H1 (cell line): Measurements from ENCODE around the gene DOLK. TPM values are rescaled to one million over a fixed set of nuclear protein-coding genes. Genes with fewer than 3 reads are reported as not detected.

Experiments
- CTCF ChIA-PET: fragments of 300-600 bp; sonication (Branson Sonifier 250); formaldehyde crosslinking; loops from one replicate; lab custom pipeline; 2021; ENCODE audit not compliant: partially characterized antibody; lab: Charles Lee
- POLR2A ChIA-PET: fragments of 300-600 bp; sonication (Branson Sonifier 250); formaldehyde crosslinking; loops from one replicate; lab custom pipeline; 2021; ENCODE audit warnings: inconsistent platforms; ENCODE audit not compliant: partially characterized antibody; lab: Charles Lee
- DNase-seq, 2 experiments: peaks; one replicate each; pipeline versions ENCODE4 v3.0.0 to v3.0.0-alpha.2; 2010 to 2022; ENCODE audit warnings: low spot score in 2 of 2, low read depth in 1 of 2, mixed read lengths in 1 of 2
- FAIRE-seq: peaks from 2 replicates; lab custom pipeline; 2011; peaks lifted over from hg19 to GRCh38; lab: Jason Lieb, UNC
- H2AFZ ChIP-seq: 2 replicates; pipeline ENCODE4 v1.8.1; 2012; ENCODE audit warnings: low read length, inconsistent platforms
- H2AK5ac ChIP-seq: 2 replicates; pipeline ENCODE4 v1.6.1; 2013; ENCODE audit warnings: low read depth, low read length
- H2BK120ac ChIP-seq: replicated peaks from 2 replicates; pipeline ENCODE3; 2013; ENCODE audit warnings: low read depth, low read length, inconsistent platforms
- H2BK12ac ChIP-seq: 2 replicates; pipeline ENCODE4 v1.6.1; 2013; ENCODE audit warnings: low read depth, low read length
- H2BK15ac ChIP-seq: 2 replicates; pipeline ENCODE4 v1.6.1; 2013; ENCODE audit warnings: low read length
- H2BK20ac ChIP-seq: 2 replicates; pipeline ENCODE4 v1.6.1; 2013; ENCODE audit warnings: low read length
- H2BK5ac ChIP-seq: 2 replicates; pipeline ENCODE4 v1.6.1; 2013; ENCODE audit warnings: low read depth, low read length
- H3K14ac ChIP-seq: 2 replicates; pipeline ENCODE4 v1.6.1; 2013; ENCODE audit warnings: inconsistent platforms; ENCODE audit not compliant: insufficient read length
- H3K18ac ChIP-seq: 2 replicates; pipeline ENCODE4 v1.6.1; 2013; ENCODE audit warnings: low read length; ENCODE audit errors: extremely low read depth
- H3K23ac ChIP-seq: 2 replicates; pipeline ENCODE4 v1.6.1; 2013; ENCODE audit warnings: inconsistent platforms; ENCODE audit not compliant: insufficient read length
- H3K23me2 ChIP-seq: 2 replicates; pipeline ENCODE4 v1.6.1; 2013; ENCODE audit warnings: low read depth, low read length
- H3K27ac ChIP-seq: 2 replicates; pipeline ENCODE4 v1.6.1; 2011; ENCODE audit warnings: low read depth, low read length, inconsistent platforms
- H3K27me3 ChIP-seq, 4 experiments: replicated peaks in 1 of 4; 1 replicate in 1 of 4; 2 replicates in 3 of 4; pipeline versions ENCODE4 v1.6.1 to v1.8.1; 2011 to 2013; ENCODE audit warnings: low read length in 3 of 4, mild to moderate bottlenecking in 3 of 4, inconsistent platforms in 2 of 4, mixed read lengths in 2 of 4, moderate library complexity in 1 of 4; ENCODE audit not compliant: control insufficient read depth in 3 of 4, insufficient read depth in 3 of 4; ENCODE audit errors: extremely low read depth in 1 of 4
- H3K36me3 ChIP-seq, 4 experiments: 2 replicates each; pipeline versions ENCODE4 v1.6.1 to v1.8.1; 2011 to 2013; ENCODE audit warnings: mild to moderate bottlenecking in 4 of 4, low read length in 3 of 4, moderate library complexity in 2 of 4, control low read depth in 1 of 4, inconsistent platforms in 1 of 4; ENCODE audit not compliant: insufficient read depth in 4 of 4, control insufficient read depth in 2 of 4
- H3K4ac ChIP-seq: replicated peaks from 2 replicates; pipeline ENCODE3; 2013; ENCODE audit warnings: low read length, low read depth, mixed read lengths, inconsistent platforms; ENCODE audit not compliant: insufficient read length
- H3K4me1 ChIP-seq, 4 experiments: replicated peaks in 1 of 4; 1 replicate in 1 of 4; 2 replicates in 3 of 4; pipeline versions ENCODE4 v1.6.1 to v1.8.1; 2011 to 2013; ENCODE audit warnings: low read length in 3 of 4, inconsistent platforms in 2 of 4, mixed read lengths in 1 of 4; ENCODE audit not compliant: insufficient read depth in 4 of 4, control insufficient read depth in 3 of 4
- H3K4me2 ChIP-seq, 2 experiments: 2 replicates each; pipeline versions ENCODE4 v1.6.1 to v1.8.1; 2011 to 2013; ENCODE audit warnings: low read depth in 2 of 2, low read length in 2 of 2, control low read depth in 1 of 2, inconsistent platforms in 1 of 2, mild to moderate bottlenecking in 1 of 2; ENCODE audit not compliant: insufficient read depth in 1 of 2
- H3K4me3 ChIP-seq, 4 experiments: fragments of 200-600, 300-600 bp in 1 of 4; sonication (generic), shearing (Covaris generic), sonication (Bioruptor Twin) in 1 of 4; 2 replicates each; pipeline versions ENCODE4 v1.5.1 to v1.8.1; 2011 to 2016; ENCODE audit warnings: low read length in 4 of 4, low read depth in 3 of 4, control low read depth in 2 of 4, inconsistent platforms in 2 of 4, mild to moderate bottlenecking in 2 of 4, mixed read lengths in 1 of 4, moderate library complexity in 1 of 4; ENCODE audit not compliant: insufficient read depth in 2 of 4; ENCODE audit errors: extremely low read depth in 1 of 4
- H3K56ac ChIP-seq: replicated peaks from 2 replicates; pipeline ENCODE3; 2013; ENCODE audit warnings: low read depth, mild to moderate bottlenecking, mixed read lengths, low read length, inconsistent platforms; ENCODE audit not compliant: insufficient read length
- H3K79me1 ChIP-seq: 2 replicates; pipeline ENCODE4 v1.6.1; 2013; ENCODE audit warnings: low read depth, low read length, control low read depth
- H3K79me2 ChIP-seq, 2 experiments: 2 replicates each; pipeline versions ENCODE4 v1.6.1 to v1.8.1; 2012 to 2013; ENCODE audit warnings: low read length in 2 of 2, mild to moderate bottlenecking in 2 of 2, inconsistent platforms in 1 of 2; ENCODE audit not compliant: insufficient read depth in 2 of 2, control insufficient read depth in 1 of 2
- H3K9ac ChIP-seq, 4 experiments: replicated peaks in 1 of 4; 1 replicate in 1 of 4; 2 replicates in 3 of 4; pipeline versions ENCODE4 v1.6.1 to v1.8.1; 2011 to 2013; ENCODE audit warnings: low read depth in 3 of 4, low read length in 3 of 4, control low read depth in 2 of 4, mild to moderate bottlenecking in 2 of 4, moderate library complexity in 2 of 4, inconsistent platforms in 1 of 4; ENCODE audit errors: extremely low read depth in 1 of 4
- H3K9me3 ChIP-seq, 2 experiments: 2 replicates each; pipeline versions ENCODE4 v1.6.1 to v1.8.1; 2012 to 2013; ENCODE audit warnings: mild to moderate bottlenecking in 2 of 2, moderate library complexity in 2 of 2, control low read depth in 1 of 2, inconsistent platforms in 1 of 2, low read depth in 1 of 2, low read length in 1 of 2, mixed read lengths in 1 of 2; ENCODE audit not compliant: insufficient read depth in 2 of 2
- H4K20me1 ChIP-seq, 2 experiments: replicated peaks in 1 of 2; 2 replicates each; pipeline versions ENCODE3 to v1.8.1; 2011 to 2013; ENCODE audit warnings: inconsistent platforms in 2 of 2, low read length in 2 of 2, mild to moderate bottlenecking in 1 of 2; ENCODE audit not compliant: insufficient read depth in 2 of 2, control insufficient read depth in 1 of 2
- H4K5ac ChIP-seq: 2 replicates; pipeline ENCODE4 v1.6.1; 2013; ENCODE audit warnings: low read length, low read depth, mixed read lengths, inconsistent platforms; ENCODE audit not compliant: insufficient read length
- H4K8ac ChIP-seq: 2 replicates; pipeline ENCODE4 v1.8.0; 2013; ENCODE audit warnings: mild to moderate bottlenecking, moderate library complexity, low read length, inconsistent platforms; ENCODE audit not compliant: insufficient read depth; ENCODE audit errors: extremely low read depth
- H4K91ac ChIP-seq: replicated peaks from 2 replicates; pipeline ENCODE3; 2013; ENCODE audit warnings: low read length, mixed read lengths, inconsistent platforms; ENCODE audit not compliant: insufficient read length
- BCL11A ChIP-seq, 2 experiments: IDR thresholded peaks; one replicate each; pipeline ENCODE4 v1.6.1; 2011; ENCODE audit warnings: low read depth in 2 of 2, low read length in 2 of 2, mild to moderate bottlenecking in 2 of 2
- CHD2 ChIP-seq: IDR thresholded peaks from 2 replicates; pipeline ENCODE4 v1.6.1; 2012; ENCODE audit warnings: low read length, improper control_type of control experiment
- EZH2 ChIP-seq: fragments of 200-600 bp; sonication (generic); IDR thresholded peaks from 2 replicates; pipeline ENCODE4 v1.7.1; 2012; ENCODE audit warnings: low read depth, mild to moderate bottlenecking, moderate library complexity, low read length, inconsistent platforms; ENCODE audit not compliant: severe bottlenecking
- HDAC6 ChIP-seq: IDR thresholded peaks from one replicate; pipeline ENCODE4 v1.7.1; 2012; ENCODE audit warnings: low read depth, mild to moderate bottlenecking, inconsistent platforms, low read length, moderate library complexity
- KDM1A ChIP-seq: fragments of 200-600, 300-600 bp; sonication (generic); IDR thresholded peaks from 2 replicates; pipeline ENCODE4 v1.7.1; 2016; ENCODE audit warnings: mild to moderate bottlenecking, low read length, borderline replicate concordance
- NRF1 ChIP-seq: IDR thresholded peaks from 2 replicates; pipeline ENCODE4 v1.6.1; 2011; ENCODE audit warnings: mild to moderate bottlenecking, low read depth, low read length, improper control_type of control experiment
- POLR2AphosphoS5 ChIP-seq: IDR thresholded peaks from 2 replicates; pipeline ENCODE4 v1.6.1; 2011; ENCODE audit warnings: low read depth, low read length
- RFX5 ChIP-seq: IDR thresholded peaks from 2 replicates; pipeline ENCODE4 v1.6.1; 2011; ENCODE audit warnings: low read depth, low read length, improper control_type of control experiment, borderline replicate concordance
- RXRA ChIP-seq: IDR thresholded peaks from 2 replicates; pipeline ENCODE4 v1.6.1; 2011; ENCODE audit warnings: low read depth, mild to moderate bottlenecking, low read length, moderate library complexity; ENCODE audit not compliant: insufficient read depth
- SIRT6 ChIP-seq: IDR thresholded peaks from one replicate; pipeline ENCODE4 v1.7.1; 2012; ENCODE audit warnings: low read length, inconsistent platforms
- SIX5 ChIP-seq: IDR thresholded peaks from 2 replicates; pipeline ENCODE4 v1.6.1; 2011; ENCODE audit warnings: mild to moderate bottlenecking, low read depth, low read length
- YY1 ChIP-seq: IDR thresholded peaks from 2 replicates; pipeline ENCODE4 v1.6.1; 2011; ENCODE audit warnings: low read depth, mild to moderate bottlenecking, low read length
- WGBS, 2 experiments: shearing (Covaris generic) in 1 of 2; methylation state at CpG; one replicate each; pipeline versions ENCODE4 v1.1.6 to v1.1.7; 2013 to 2015; ENCODE audit warnings: low lambda C conversion rate in 2 of 2, mixed read lengths in 2 of 2, inconsistent platforms in 1 of 2, low coverage in 1 of 2, missing lambda C conversion rate in 1 of 2; ENCODE audit not compliant: insufficient replicate concordance in 2 of 2, insufficient coverage in 1 of 2, insufficient read length in 1 of 2; ENCODE audit errors: extremely low coverage in 1 of 2, missing lambda C conversion rate in 1 of 2; 5-methylcytosine and 5-hydroxymethylcytosine counted together
- polyA plus RNA-seq, 7 experiments: library from polyadenylated mRNA; depleted of rRNA in 3 of 7; stranded (reverse) in 5 of 7; unstranded in 2 of 7; fragments of >200 nt in 5 of 7; fragments of 200-250 nt in 2 of 7; gene quantifications; 1 replicate in 5 of 7; 2 replicates in 1 of 7; 4 replicates in 1 of 7; pipeline versions ENCODE4 v1.2.1 to v1.2.3, GENCODE V29; 2011 to 2013; ENCODE audit warnings: missing spikeins in 2 of 7, mixed read lengths in 2 of 7
- total RNA-seq: library from RNA; stranded (reverse); fragmentation: NEBNext Ultra II Directional; extraction: Animal tissue kit (Norgen Biotek cat#: 25700); gene quantifications from 2 replicates; pipeline ENCODE4 v1.2.1, GENCODE V29; 2021
- TF ChIP-seq, protein P1 (sequence below): IDR thresholded peaks from 2 replicates; pipeline ENCODE4 v1.6.1; 2012; ENCODE audit warnings: inconsistent platforms

Gene DOLK
- total and polyA plus RNA-seq, 2 of the 8 experiments (the other 6 are each of a cell fraction or from before 2014, with no cell fraction given), result 17.2 to 44.3 TPM

DNA sequence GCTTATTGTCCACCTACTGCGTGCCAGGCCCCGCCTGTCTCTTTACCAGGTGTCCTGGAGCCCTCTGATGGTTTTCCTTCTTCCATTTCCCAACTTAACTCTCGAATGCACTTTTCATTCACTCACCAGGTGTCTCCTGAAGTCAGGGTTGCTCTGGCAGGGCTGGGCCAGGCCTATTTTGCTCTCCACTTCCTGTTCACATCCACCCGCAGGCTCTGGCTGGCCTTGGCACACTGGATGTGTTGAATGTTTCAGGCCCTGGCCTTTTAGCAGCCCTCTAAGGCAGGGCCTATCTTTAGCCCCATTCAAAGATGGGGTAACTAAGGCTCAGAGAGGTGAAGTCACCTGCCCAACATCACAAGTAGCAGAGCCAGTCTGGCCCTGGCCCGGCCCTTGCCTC is 49.0 kb downstream of the DOLK start:
- peaks cover 0 to 15% (median 5%) of the 10 kb centered on the region in 4 experiments; a peak in 6 of 7 replicates for H3K4me1 ChIP-seq
- H3K36me3 ChIP-seq, result peaks cover 0 to 16% (median 4%) of the 10 kb centered on the region in 4 experiments; a peak in 4 of 8 replicates
- H3K27me3 ChIP-seq, result no peaks in the 10 kb centered on the region
- FAIRE-seq (no peak), DNase-seq (no peak)
- no peak overlapping the region for H3K4me2 ChIP-seq
- no peak overlapping the region for H3K9ac ChIP-seq
- H3K23me2 ChIP-seq, result no peaks in the 10 kb centered on the region
- H2BK120ac ChIP-seq, result no peak overlapping the region
- peaks cover 7 to 17% of the 10 kb centered on the region in 2 experiments for H4K20me1 ChIP-seq
- H4K91ac ChIP-seq, result no peak overlapping the region
- 90% methylated on average over 5 of the region's 5 CpGs; no CpG with 5 or more reads in 1 of the 2 experiments for WGBS, 2 experiments
- H3K4me3 ChIP-seq, result no peak overlapping the region
- H2BK20ac ChIP-seq, result no peak overlapping the region
- no peak overlapping the region for H2BK12ac ChIP-seq
- H3K27ac ChIP-seq, result no peak overlapping the region
- no peak overlapping the region for H4K5ac ChIP-seq
- H3K79me2 ChIP-seq, result peaks cover 3 to 74% of the 10 kb centered on the region in 2 experiments; a peak in 3 of 4 replicates
- POLR2A ChIA-PET, result interaction anchor here (1.0 to 1.5 kb wide), 4 partner anchors 9 to 20 kb away, joined by 3 to 4 read pairs (median 4); no protein-coding TSS in a partner anchor
- H3K23ac ChIP-seq, result no peak overlapping the region
- no peak overlapping the region for H2AK5ac ChIP-seq
- no peak overlapping the region for H3K14ac ChIP-seq
- H3K9me3 ChIP-seq, result no peaks in the 10 kb centered on the region
- H4K8ac ChIP-seq, result 0 out of 2 replicates have a peak overlapping the region, but pooled peaks have one; percentile 9
- H2BK5ac ChIP-seq, result 0 out of 2 replicates have a peak overlapping the region, but pooled peaks have one; percentile 24
- no peak overlapping the region for H2AFZ ChIP-seq
- CTCF ChIA-PET, result interaction anchor here (1.0 to 1.7 kb wide), 3 partner anchors 30 to 48 kb away, joined by 3 to 6 read pairs (median 3); no protein-coding TSS in a partner anchor
- no peak overlapping the region for H2BK15ac ChIP-seq
- peaks cover 13% of the 10 kb centered on the region for H3K79me1 ChIP-seq
- H3K4ac ChIP-seq, result no peak overlapping the region
- no peak overlapping the region for H3K56ac ChIP-seq
- H3K18ac ChIP-seq, result no peak overlapping the region
- TF ChIP-seq KDM1A, result no peak
- no peak for TF ChIP-seq POLR2AphosphoS5
- TF ChIP-seq RXRA, result no peak
- TF ChIP-seq SIX5, result no peak
- TF ChIP-seq SIRT6, result no peak
- no peak for TF ChIP-seq RFX5
- TF ChIP-seq HDAC6, result no peak
- no peak for TF ChIP-seq BCL11A (IDR thresholded peaks at IDR 0.05; ENCODE audit: low read depth in 2 of 2, low read length in 2 of 2)
- TF ChIP-seq NRF1, result no peak
- TF ChIP-seq, protein P1, sequence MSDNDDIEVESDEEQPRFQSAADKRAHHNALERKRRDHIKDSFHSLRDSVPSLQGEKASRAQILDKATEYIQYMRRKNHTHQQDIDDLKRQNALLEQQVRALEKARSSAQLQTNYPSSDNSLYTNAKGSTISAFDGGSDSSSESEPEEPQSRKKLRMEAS, result no peak
- TF ChIP-seq CHD2, result no peak
- no peak for TF ChIP-seq YY1
- no peak for TF ChIP-seq EZH2
